ENCODE data around the gene WNT2.

DNA sequence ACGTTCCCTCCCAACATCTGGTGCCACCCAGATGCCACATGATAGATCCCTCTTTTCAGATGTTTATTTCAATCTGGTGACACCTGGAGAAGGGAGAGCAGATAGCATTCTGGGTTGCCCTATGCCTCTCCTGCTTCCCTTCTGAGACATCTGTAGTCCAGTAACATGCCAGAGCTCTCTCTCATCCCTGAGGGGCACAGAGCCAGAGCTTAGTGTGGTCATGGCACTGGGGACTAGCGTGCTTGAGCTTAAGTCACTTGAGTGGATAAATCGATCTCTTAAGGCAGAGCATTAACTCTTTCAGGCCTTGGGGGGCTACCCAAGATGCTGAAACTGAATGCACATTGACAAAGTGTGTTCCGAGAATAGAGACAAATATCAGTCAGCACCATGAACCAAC, 47.9 kb downstream of the WNT2 start:
- no peak for TF ChIP-seq CTCF (conservative IDR thresholded peaks at IDR 0.05 in 1 of 2, IDR thresholded peaks at IDR 0.05 in 1 of 2; ENCODE audit: extremely low read depth in 1 of 2, insufficient read depth in 1 of 2, low read depth in 1 of 2, low read length in 2 of 2)
- TF ChIP-seq EZH2 (IDR thresholded peaks at IDR 0.05; ENCODE audit: borderline replicate concordance, low read length) = no peak
